Subcutaneous abdominal adipose tissue (tissue), 5 donors: ENCODE measurements around the gene MAP4K3.
"Not testable (repeated sequence)": the region's sequence is repeated elsewhere in the genome, so short reads cannot be mapped to it uniquely, and the experiment has no call there.

Experiments
- H3K27ac ChIP-seq: one replicate; pipeline ENCODE4 v1.7.0; 2013; ENCODE audit warnings: low read depth, mild to moderate bottlenecking, inconsistent platforms, low read length, moderate library complexity
- H3K27me3 ChIP-seq, 5 donors: one replicate each; pipeline ENCODE4 v1.7.0; 2013; ENCODE audit warnings: low read length in 5 of 5, inconsistent platforms in 1 of 5; ENCODE audit not compliant: control insufficient read depth in 5 of 5, insufficient read depth in 4 of 5
- H3K36me3 ChIP-seq, 5 donors: one replicate each; pipeline ENCODE4 v1.7.0; 2013; ENCODE audit warnings: low read length in 5 of 5; ENCODE audit not compliant: control insufficient read depth in 5 of 5, insufficient read depth in 5 of 5
- H3K4me1 ChIP-seq, 5 donors: one replicate each; pipeline ENCODE4 v1.7.0; 2013; ENCODE audit warnings: low read length in 5 of 5, mild to moderate bottlenecking in 3 of 5, moderate library complexity in 1 of 5; ENCODE audit not compliant: control insufficient read depth in 5 of 5, insufficient read depth in 5 of 5
- H3K4me3 ChIP-seq, 5 donors: one replicate each; pipeline ENCODE4 v1.7.0; 2013; ENCODE audit warnings: low read length in 5 of 5, low read depth in 1 of 5
- H3K9ac ChIP-seq, 5 donors: one replicate each; pipeline ENCODE4 v1.7.0; 2013; ENCODE audit warnings: low read length in 5 of 5, mild to moderate bottlenecking in 4 of 5, moderate library complexity in 3 of 5
- H3K9me3 ChIP-seq, 5 donors: one replicate each; pipeline ENCODE4 v1.7.0; 2013; ENCODE audit warnings: low read length in 5 of 5; ENCODE audit not compliant: control insufficient read depth in 5 of 5
- donor health status: healthy.
- donor health status: healthy.
- donor health status: healthy.
- donor health status: healthy.
- donor health status: healthy.

The MAP4K3 gene

DNA sequence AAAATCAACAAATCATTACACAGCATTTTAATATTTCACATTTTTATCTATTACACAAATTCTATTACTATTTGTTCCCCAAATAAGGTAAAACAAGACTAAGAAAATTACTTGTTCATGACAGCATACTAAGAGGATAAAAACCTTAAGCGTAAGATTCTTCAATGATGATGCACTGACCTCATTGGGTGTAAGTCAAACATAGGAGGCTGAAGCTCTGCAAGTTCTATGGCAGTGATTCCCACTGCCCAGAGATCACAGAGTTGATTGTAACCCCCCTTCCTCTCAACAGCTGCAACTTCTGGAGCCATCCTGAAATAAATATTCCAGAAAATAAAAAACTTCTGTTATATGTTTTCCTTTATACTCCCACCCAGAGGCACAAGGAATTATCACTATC lies 111.1 kb downstream of the MAP4K3 start:
- no peaks in the 10 kb centered on the region for H3K9me3 ChIP-seq
- no peak overlapping the region for H3K4me3 ChIP-seq
- peaks cover 7 to 43% (median 28%) of the 10 kb centered on the region in 5 donors for H3K36me3 ChIP-seq

DNA sequence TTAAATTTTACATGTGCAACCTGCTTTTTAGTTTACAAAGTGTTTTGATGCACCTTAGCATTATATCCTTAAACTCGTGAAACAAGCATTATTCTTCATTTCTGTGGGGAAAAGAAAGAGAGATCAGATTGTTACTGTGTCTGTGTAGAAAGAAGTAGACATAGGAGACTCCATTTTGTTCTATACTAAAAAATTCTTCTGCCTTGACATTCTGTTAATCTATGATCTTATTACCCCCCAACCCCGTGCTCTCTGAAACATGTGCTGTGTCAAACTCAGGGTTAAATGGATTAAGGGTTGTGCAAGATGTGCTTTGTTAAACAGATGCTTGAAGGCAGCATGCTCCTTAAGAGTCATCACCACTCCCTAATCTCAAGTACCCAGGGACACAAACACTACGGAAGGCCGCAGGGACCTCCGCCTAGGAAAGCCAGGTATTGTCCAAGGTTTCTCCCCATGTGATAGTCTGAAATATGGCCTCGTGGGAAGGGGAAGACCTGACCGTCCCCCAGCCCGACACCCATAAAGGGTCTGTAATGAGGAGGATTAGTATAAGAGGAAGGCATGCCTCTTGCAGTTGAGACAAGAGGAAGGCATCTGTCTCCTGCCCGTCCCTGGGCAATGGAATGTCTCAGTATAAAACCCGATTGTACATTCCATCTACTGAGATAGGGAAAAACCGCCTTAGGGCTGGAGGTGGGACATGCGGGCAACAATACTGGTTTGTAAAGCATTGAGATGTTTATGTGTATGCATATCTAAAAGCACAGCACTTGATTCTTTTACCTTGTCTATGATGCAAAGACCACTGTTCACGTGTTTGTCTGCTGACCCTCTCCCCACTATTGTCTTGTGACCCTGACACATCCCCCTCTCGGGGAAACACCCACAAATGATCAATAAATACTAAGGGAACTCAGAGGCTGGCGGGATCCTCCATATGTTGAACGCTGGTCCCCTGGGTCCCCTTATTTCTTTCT lies 115.7 kb downstream of the MAP4K3 start:
- H3K4me1 ChIP-seq, H3K27ac ChIP-seq, H3K9ac ChIP-seq, H3K9me3 ChIP-seq, H3K27me3 ChIP-seq, H3K4me3 ChIP-seq: not testable (repeated sequence)
- H3K36me3 ChIP-seq, result peaks cover 3 to 30% (median 13%) of the 10 kb centered on the region in 5 donors

More for the DNA sequence above, 111.1 kb downstream of the MAP4K3 start:
- Histone ChIP-seq H3K9ac (no peak overlapping the region), H3K27ac (no peak overlapping the region), H3K4me1 (no peaks in the 10 kb centered on the region), H3K27me3 (no peaks in the 10 kb centered on the region)

DNA sequence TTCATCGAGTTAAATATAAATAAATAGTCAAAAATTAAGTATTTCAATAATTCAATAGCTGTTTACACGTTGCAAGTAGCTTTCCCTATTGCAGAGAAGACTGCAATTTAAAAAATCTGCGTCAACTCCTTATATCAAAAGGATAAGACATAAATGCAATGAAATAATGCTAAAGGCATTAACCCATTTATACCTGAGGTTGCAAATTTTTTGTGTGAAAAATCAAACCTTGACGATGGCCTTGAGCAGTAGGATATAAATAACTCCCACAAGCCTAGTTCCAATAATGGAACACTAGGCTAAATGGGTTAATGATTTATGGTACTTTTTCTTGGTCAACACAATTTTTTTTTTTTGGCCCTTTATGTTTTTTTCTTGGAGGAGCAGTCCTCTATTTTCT lies 116.9 kb downstream of the MAP4K3 start:
- peaks cover 0 to 4% (median 0%) of the 10 kb centered on the region in 5 donors for H3K4me1 ChIP-seq
- H3K27me3 ChIP-seq, result no peaks in the 10 kb centered on the region
- H3K9ac ChIP-seq, result no peak overlapping the region
- H3K36me3 ChIP-seq, result peaks cover 3 to 24% (median 9%) of the 10 kb centered on the region in 5 donors
- no peak overlapping the region for H3K27ac ChIP-seq
- no peaks in the 10 kb centered on the region for H3K9me3 ChIP-seq
- H3K4me3 ChIP-seq, result no peak overlapping the region

DNA sequence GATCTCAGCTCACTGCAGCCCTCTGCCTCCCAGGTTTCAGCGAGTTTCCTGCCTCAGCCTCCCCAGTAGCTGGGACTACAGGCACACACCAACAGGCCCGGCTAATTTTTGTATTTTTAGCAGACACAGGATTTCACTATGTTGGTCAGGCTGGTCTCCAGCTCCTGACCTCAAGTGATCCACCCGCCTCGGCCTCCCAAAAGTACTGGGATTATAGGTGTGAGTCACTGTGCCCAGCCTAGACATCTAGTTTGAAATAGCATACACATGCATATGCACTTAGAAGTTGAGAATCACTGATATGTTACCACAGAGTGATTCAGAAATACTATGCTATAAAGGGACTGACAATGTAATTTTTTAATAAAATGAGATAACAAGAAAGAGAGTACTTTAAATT lies 123.5 kb downstream of the MAP4K3 start:
- peaks cover 16 to 35% (median 25%) of the 10 kb centered on the region in 5 donors for H3K36me3 ChIP-seq
- H3K4me3 ChIP-seq, result no peak overlapping the region
- no peaks in the 10 kb centered on the region for H3K27me3 ChIP-seq
- no peak overlapping the region for H3K27ac ChIP-seq
- H3K9ac ChIP-seq, result no peak overlapping the region
- no peaks in the 10 kb centered on the region for H3K9me3 ChIP-seq
- H3K4me1 ChIP-seq, result peaks cover 0 to under 1% (median 0%) of the 10 kb centered on the region in 5 donors

DNA sequence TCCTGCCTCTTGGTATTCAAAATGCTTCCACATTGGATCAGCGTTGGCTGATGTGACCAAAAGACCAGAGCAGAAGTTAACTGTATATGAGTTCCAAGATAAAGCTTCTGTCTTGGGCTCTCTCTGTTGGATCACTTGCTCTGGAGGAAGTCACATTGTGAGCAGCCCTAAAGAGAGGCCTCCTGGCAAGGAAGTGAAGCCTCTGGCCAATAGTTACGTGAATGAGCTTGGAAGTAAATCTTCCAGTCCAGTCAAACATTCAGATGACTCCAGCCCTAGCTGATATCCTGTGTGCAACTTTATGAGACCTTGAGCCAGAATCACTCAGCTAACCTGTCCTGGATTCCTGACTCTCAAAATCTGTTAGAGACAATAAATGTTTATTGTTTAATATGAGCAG lies 125.6 kb downstream of the MAP4K3 start:
- Histone ChIP-seq H3K4me3 (no peak overlapping the region), H3K4me1 (no peaks in the 10 kb centered on the region)

DNA sequence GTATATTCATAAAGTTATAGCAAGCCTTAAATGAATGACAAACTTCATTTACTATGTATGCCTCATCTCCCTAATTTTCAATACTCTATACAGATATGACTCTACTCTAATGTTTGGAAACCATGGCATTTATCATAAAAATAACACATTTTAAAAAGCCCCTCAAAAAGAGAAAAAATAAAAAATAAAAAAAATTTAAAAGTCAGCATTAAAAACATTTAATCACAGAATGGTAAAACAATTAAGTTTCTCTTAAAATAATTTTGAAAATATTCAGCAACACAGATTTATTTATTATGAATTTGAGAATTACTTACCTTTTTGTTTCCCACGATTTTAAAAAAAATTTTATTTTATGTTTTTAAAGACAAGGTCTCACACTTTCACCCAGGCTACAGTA lies 128.3 kb downstream of the MAP4K3 start:
- peaks cover 11 to 31% (median 13%) of the 10 kb centered on the region in 5 donors for H3K36me3 ChIP-seq
- no peaks in the 10 kb centered on the region for H3K9me3 ChIP-seq
- H3K9ac ChIP-seq, result no peak overlapping the region
- no peaks in the 10 kb centered on the region for H3K27me3 ChIP-seq
- H3K4me1 ChIP-seq, result no peaks in the 10 kb centered on the region
- no peak overlapping the region for H3K27ac ChIP-seq
- H3K4me3 ChIP-seq, result no peak overlapping the region

More for the DNA sequence above, 125.6 kb downstream of the MAP4K3 start:
- no peaks in the 10 kb centered on the region for H3K27me3 ChIP-seq
- H3K36me3 ChIP-seq, result peaks cover 18 to 35% (median 25%) of the 10 kb centered on the region in 5 donors
- no peaks in the 10 kb centered on the region for H3K9me3 ChIP-seq
- H3K27ac ChIP-seq, result no peak overlapping the region
- no peak overlapping the region for H3K9ac ChIP-seq

DNA sequence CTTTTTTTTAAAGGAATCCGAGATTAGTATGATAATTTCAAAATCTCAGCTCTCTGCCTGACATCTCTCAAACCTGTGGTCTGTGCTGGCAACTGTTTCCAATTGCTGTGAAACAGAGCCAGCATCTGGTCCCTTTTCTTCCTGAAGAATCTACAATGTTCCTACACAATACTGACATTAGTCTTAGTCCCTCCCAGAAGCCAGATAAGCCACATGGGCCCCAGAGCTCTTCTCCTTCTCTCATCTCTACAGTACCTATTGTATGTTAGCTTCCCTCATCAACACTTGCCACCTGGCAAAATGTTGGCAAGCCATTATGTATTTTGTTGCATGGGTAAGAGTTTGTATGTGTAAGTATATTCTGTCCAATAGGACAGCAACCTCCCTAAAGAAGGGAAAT lies 130.5 kb downstream of the MAP4K3 start:
- no peak overlapping the region for H3K9ac ChIP-seq
- peaks cover 4 to 22% (median 8%) of the 10 kb centered on the region in 5 donors for H3K36me3 ChIP-seq
- H3K4me1 ChIP-seq, result no peaks in the 10 kb centered on the region
- no peaks in the 10 kb centered on the region for H3K9me3 ChIP-seq
- no peak overlapping the region for H3K27ac ChIP-seq
- no peak overlapping the region for H3K4me3 ChIP-seq
- no peaks in the 10 kb centered on the region for H3K27me3 ChIP-seq

DNA sequence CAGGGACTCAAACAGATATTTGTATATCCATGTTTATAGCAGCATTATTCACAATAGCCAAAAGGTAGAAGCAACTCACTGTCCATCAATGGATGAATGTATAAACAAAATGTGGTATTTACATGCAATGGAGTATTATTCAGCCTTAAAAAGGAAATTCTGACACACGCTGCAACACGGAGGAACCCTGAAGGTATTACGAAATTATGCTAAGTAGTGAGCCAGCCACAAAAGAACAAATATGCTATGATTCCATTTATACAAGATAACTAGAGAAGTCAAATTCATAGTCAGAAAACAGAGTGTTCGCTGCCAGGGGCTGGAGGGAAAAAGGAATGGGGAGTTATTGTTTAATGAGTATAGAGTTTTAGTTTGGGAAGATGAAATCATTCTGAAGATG lies 132.4 kb downstream of the MAP4K3 start:
- Histone ChIP-seq H3K9me3 (no peaks in the 10 kb centered on the region), H3K27ac (no peak overlapping the region), H3K4me3 (no peak overlapping the region), H3K9ac (no peak overlapping the region), H3K36me3 (peaks cover 0 to 17% (median 3%) of the 10 kb centered on the region in 5 donors), H3K27me3 (no peaks in the 10 kb centered on the region), H3K4me1 (no peaks in the 10 kb centered on the region)

DNA sequence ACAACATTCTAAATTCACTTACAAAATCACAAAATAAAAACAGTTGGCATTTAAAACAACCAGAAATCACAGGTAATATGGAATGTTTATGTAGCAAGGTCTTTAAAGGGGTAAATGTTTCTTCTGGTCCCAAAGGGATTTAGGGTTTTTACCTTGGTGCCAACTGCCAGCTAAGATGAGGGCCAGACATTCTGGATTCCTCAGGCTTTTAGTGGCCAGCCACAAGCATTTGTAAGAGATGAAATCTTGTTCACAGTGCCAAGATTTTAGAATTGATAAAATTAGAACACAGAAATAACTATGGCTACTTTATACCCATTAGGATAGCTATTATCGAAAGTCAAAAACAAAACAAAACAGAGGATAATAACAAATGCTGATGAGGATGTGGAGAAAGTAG lies 132.9 kb downstream of the MAP4K3 start:
- no peaks in the 10 kb centered on the region for H3K9me3 ChIP-seq
- H3K27me3 ChIP-seq, result no peaks in the 10 kb centered on the region
- H3K36me3 ChIP-seq, result peaks cover 0 to 21% (median 5%) of the 10 kb centered on the region in 5 donors
- no peaks in the 10 kb centered on the region for H3K4me1 ChIP-seq
- no peak overlapping the region for H3K9ac ChIP-seq
- no peak overlapping the region for H3K27ac ChIP-seq
- no peak overlapping the region for H3K4me3 ChIP-seq

DNA sequence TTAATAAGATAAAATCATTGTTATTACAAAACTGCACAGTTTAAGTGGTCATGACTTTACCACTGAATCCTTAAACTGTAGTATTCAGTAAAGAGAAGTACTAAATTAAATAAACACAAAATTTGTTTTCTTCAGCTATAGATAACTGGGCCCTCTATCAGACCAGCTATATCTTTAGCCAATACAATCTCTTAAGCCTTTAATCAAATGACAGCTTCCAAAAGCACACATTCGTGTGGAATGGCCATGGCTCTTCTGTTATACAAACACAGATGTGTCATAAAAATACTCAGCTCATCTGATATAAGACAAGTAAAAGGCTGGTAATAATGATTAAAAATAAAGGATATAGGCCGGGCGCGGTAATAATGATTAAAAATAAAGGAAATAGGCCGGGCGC lies 135.7 kb downstream of the MAP4K3 start:
- no peak overlapping the region for H3K27ac ChIP-seq
- peaks cover 0 to 26% (median 10%) of the 10 kb centered on the region in 5 donors for H3K36me3 ChIP-seq
- no peak overlapping the region for H3K9ac ChIP-seq
- H3K4me1 ChIP-seq, result no peaks in the 10 kb centered on the region
- H3K27me3 ChIP-seq, result no peaks in the 10 kb centered on the region
- H3K9me3 ChIP-seq, result no peaks in the 10 kb centered on the region
- H3K4me3 ChIP-seq, result no peak overlapping the region
